GM21526 (cell line): Measurements from ENCODE around the gene PPP1R1B.

Experiments
- ATAC-seq: cut with Tn5 transposase; IDR thresholded peaks from one replicate; pipeline ENCODE4 v1.9.1; 2021; ENCODE audit warnings: moderate library complexity; ENCODE audit not compliant: unreplicated experiment, low FRiP score

Gene PPP1R1B

DNA sequence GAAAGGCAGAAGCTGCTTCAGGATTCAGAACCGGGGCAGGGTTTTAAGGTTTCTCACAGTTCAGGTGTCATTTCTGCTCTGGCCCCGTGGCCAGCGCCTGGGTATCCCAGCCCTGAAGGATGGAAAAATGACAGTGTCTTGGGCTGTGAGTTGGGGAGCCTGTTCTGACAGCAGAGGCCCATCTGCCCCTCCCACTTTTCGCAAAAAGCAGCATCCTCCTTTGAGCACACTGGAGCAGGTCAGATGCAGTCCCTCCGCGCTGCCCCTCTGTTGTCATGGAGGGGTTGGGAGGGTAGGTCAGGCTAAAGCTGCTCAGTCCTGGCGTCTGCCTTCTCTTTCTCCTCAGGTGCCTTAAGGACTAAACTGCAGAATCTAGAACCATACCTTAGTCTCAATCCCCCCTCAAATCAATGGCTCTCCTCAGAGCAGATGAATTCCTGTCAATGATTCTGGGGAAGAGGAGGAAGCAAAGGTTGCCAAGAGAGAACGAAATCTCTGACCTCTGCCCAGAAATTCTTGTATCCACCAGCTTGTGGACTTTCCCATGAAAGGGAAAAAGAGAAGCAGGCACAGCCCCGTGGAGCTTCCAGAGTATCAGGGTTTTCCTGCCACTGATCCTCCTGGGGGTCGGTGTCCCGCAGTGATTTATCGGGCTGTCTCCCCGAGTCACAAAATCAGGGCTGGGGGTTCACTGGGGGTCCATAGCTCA is 26.3 kb upstream of the PPP1R1B start:
- no peak for ATAC-seq

DNA sequence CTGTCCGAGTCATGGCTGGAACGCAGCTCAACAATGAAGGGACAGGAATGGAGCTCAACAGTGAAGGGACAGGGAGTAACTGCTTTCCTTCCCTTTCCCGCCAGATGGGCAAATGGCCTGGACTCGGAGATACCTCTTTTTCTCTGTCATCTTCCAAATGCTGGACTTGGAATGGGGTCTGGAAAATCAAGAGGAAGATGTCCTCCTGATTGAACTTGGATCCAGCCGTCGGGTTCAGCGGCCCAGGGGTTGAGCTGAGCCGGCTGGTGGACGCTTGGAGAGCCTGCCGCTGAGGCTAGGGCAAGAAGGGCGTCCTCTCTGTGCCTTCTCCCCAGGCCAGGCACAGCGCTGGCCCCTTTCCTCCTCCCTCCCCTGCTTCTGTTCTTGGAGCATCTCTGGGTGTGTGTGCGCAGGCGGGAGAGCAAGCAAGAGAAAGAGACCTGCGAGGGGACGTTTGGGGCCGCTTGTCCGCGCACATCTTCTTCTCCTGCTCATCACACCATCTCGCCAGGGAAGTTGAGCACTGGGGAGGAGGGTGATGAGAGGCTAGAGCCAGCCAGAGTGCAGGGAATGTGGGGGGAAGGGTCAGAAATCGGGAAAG is 25.7 kb upstream of the PPP1R1B start:
- no peak for ATAC-seq

DNA sequence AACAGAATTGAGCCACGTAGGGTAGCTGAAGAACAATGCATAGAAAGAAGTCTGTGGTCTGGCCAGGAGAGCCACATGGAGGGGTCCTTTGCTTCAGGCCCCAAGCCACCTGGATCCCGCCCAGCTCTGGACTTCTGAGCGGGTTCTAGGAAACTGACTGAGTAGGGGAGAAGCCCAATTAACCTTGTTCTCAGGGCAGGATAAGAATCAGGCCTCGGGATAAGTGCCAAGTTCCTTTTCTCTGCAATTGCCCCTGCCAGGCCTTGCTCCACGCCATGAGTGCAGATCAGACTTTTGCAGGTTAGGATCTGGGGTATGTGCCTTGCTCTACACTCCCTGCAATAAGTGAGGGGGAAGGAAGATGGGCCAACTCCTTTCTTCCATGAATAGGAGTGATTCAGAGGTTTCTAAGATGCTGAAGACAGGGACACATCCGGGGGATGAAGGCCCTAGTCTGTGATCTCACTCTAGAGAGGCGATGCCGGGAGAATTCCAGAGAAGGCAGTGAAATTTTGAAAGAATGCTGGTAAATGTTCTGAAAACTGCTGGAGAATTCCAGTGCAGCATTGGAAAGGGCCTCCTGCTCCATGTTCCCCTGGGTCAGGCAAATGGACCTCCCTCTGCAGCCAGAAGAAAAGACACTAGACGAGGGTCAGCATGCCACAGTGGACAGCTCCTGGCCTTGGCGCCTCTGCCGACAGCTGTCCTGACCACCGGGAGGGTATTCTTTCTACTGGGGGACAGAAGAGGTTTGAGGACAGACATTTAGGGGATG is 24.8 kb upstream of the PPP1R1B start:
- ATAC-seq: no peak

DNA sequence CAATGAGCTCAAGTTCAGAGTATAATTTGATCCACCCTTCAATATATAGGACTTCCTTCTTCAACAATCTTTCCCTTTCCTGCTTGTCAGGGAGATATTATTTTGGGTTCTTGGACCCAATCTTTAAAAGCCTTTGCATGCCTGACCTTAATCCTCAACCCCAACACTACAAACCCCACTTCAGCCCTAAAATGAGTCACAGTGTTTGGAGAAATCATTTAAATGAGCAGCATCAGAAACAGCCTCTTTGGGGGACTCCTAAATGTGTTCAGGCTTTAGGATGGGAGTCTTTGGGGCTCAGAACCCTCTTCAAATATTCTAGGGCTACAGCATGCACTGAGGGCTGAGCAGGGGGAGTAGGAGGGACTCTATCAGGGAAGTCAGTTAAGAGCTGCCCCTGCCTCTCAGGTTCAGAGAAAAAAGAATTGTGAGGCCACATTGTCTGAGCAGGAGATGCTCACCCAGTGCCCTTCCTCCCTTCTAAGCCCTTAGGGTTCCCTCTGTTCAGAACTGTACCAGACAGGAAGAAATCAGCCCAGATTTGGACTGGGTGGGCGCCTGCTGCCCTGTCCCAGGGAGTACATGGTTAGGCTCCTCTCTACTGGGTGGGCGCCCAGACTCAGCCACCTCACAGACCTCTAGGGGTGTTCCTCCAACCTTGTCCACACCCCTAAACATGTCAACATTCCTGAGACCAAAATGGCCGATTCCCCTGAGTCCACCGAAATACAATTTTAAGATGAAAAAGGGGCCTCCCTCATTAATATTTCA is 24.0 kb upstream of the PPP1R1B start:
- no peak for ATAC-seq

DNA sequence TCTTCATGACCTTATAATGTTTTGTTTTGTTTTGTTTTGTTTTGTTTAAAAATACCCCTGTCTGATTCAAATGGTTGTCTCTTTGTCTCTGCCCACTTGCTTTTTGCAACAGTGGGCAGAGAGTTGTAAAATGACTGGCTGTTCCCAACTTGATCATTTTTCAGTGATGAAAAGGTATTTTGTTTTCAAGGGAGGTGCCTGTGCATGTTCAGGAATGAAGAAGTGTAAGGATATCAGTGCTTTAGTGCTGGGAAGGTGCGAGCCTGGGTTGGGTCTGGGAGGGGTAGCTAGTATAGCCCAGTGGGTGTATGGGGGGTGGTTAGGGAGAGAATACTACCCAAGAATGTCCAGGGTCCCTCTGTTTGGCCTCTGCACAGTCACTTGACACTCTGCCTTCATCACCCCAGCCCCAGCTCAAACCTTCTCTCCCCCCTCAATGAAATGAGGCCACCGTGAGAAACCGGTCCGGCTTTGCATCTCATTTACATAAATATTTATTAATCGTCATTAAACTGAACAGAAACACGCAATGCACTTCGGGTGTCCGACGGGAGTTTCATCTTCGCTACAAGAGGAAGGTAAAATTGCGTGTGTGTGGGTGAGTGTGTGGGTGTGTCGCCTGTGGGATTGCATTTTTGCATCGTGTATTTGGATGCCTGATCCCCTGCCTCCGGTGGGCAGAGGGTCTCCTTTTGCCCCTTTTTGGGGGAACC is 23.3 kb upstream of the PPP1R1B start:
- ATAC-seq: no peak

DNA sequence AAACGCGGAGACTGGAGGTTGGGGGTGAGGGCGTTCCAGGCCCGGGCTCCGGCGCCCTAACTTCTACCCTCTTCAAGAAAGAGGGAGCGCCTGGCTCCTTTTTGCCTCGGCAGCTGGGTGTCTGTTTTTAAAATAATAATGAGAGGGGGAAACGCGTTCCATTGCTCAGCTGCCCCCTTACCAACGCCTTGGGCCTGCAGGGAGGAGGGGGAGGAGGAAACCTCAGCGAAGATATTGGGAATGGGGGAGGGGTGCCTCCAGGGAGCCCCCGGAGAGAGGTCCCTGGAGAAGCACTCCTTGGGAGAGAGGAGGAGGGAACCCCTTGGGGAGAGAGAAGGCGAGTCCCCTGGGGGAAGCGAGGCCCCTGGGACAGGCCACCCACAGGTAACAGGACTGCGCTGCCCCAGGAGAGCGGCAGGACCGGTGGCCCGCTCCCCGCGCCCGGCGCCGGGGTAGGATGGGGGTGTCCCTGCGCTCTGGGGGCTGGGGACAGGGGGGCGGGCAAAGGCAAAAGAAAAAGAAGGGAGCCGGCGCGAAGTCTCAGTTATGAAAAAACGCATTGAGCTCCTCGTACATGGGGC is 21.8 kb upstream of the PPP1R1B start:
- no peak for ATAC-seq

DNA sequence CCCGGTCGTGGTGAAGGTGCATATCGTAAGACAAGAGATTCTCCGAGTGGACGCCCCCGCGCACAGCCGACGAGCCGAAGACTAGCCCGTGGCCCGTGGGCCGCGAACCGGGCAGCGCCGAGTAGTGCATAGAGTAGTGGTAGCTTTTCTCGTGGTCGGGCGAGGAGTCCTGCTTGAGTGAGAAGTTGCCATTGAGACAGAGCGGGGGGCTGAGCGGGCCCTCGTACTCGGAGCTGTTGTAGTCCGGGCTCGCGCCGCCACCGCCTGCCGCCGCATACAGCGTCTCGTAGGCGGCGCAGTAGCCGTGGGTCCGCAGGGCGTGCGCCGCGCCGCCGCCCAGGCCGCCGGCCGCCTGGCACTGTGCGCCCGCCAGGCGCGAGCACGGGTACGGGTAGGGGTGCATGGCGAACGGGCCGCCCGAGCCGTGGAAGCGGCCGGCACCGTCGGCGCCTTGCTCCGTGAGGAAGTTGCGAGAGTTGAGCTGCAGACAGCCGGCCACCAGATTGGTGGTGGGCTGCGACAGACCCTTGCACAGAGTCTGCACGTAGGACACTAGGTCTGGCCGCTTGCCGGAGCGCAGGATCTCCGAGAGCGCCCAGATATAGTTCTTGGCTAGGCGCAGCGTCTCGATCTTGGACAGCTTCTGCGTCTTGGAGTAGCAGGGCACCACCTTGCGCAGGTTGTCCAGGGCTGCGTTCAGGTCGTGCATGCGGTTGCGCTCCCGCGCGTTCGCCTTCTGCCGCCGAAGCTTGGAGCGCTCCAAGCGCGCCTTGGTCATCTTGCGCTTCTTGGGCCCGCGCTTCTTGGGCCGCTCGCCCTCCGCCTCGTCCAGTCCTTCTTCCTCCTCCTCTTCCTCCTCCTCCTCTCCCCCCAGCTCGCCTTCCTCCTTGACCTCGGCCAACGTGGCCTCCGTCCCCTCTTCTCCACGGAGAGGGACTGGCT is 21.0 kb upstream of the PPP1R1B start:
- ATAC-seq: no peak

DNA sequence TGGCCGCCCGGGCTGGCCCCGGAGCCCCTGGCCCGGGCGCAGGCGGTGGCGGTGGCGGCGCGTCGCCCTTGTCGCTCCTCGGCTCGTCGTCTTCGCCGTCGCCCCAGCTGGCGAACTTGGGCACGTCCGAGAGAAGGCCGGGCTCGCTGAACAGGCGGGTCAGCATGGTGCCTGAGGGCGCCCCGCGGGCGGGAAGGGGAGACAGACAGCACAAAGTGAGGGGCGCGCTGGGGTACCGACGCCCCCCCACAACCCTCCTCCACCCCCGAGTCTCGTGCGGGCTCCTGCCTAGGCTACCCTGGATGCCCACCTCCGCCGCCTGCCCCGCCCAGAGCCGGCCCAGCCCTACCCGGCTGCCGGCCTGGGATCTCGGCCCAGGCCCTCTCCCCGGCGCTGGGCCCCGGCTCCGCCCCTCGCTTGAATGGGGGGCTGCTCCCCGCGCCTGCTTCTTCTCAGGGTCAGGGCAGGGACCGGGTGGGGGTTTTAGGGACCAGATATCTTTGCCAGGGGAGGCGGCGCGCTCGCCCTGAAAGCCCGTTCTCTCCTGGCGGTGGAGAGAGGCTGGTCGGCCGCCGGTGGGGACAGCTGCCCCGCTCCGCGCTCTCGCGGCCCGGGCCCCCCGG is 20.2 kb upstream of the PPP1R1B start:
- ATAC-seq: no peak

DNA sequence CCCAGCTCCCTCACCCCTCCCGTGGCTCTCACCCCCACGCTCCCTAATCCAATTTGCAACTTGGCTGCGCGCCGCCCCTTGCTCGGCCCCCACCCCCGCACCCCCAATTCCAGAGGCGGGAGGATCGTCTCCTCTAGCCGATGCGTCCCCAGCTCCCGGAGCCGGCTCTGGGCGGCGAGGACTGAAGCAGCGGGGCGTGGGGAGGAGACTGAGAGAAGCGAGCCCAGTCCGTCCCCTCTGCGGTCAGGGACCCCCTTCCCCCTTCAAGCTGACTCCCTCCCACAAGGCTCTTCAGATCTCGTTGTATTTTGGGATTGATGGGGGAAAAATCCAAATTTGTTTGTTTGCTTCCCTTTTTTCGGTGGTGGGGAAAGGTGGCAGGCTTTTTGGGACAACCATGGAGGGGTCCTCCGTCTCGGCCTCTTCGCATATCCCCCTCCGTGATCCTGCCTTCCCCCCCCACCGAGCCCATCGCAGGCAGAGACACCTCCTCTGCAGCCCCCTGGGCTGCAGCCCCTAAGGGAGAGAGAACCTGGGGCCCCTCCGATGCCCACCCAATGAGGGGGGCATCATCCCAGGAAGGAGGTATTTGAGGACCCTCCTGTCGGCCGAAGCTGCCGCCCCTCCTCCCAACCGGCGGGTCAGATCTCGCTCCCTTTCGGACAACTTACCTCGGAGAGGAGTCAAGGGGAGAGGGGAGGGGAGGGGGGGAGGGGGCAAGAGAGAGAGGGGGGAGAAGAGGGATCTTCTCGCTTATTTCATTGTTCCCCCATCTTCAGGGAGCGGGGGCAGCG is 19.5 kb upstream of the PPP1R1B start:
- ATAC-seq: no peak

DNA sequence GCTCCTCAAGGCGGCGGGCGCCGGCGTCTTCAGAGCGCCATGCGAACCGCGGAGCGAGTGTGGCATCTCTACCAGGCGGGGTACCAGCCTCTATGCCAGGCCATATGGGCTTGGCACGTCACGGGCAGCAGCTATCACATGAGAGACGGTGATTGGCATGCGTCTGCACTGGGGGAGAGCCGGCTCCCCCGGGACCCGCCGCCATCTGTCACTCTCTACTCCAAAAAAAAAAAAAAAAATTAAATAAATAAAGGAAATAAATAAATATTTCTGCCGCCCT is 19.0 kb upstream of the PPP1R1B start, which contains the start of gene NEUROD2:
NEUROD2 (minus strand) TSS at position 70 of the 280 bp plus-strand sequence. CDS start 1,321 bp downstream, outside the sequence.
- no peak for ATAC-seq

DNA sequence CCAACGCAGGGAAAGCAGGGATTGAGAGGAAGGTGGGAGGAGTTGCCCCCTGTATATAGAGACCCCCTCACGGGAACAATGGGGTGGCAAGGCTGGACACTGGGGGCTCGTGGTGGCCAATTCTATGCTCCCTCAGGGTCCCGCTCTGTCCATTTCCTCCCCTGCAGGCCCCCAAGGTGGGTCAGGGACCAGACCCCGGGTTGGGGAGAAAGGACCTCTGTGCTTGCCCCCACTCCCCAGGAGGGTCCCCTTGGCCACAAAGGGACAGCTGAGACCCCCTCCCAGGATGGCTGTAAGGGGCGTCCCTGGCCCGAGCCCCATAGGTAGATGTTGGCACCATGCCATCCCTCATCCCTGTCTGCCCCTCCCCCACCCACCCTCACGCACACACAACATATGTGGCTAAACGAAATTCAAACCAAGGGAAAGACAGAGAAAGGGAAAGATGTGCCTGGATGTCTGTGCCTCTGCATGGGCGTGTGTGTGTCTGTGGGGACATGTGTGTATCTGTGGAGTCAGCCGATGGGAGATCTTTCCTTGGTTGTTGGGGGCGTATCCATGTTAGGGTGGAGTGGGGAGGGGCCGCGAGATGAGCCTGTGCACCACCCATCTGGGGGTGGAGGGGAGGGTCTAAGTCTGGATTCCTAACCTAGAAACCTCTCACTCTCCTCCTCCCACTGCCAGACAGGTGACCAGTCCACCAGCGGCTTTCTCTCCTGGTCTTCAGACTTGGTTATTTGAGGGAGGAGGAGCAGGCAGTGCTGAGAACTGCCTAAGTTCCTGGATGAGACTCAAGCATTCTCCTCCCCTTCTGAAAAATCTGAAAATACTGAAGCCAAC is 18.4 kb upstream of the PPP1R1B start:
- no peak for ATAC-seq

DNA sequence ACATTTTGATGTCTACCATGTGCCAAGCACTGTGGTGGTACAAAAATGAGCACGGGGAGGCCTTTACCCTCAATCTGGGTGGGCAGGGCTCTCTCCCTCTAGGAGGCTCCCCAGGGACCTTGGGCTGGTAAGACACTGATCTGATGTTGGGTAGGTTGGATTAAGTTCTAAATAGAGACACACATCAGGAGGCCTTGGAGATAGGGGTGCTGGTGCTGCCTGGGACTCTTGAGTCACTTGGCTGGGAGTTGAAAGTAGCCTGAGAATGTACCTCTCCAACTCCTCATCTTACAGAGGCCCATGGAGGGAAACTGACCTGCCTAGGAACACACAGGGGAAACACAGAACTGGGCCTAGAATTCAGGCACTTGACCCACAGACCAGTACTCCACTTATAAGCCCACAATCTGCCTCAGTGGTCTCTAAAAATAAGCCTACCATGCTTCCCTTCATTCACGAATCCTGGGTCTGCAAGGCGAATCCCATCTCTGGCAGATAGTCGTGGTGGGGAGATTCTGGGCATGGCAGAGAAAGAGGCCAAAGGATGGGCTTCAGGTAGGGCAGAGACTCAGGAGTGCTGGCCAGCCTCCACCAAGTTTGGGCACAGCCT is 17.2 kb upstream of the PPP1R1B start:
- ATAC-seq: no peak

DNA sequence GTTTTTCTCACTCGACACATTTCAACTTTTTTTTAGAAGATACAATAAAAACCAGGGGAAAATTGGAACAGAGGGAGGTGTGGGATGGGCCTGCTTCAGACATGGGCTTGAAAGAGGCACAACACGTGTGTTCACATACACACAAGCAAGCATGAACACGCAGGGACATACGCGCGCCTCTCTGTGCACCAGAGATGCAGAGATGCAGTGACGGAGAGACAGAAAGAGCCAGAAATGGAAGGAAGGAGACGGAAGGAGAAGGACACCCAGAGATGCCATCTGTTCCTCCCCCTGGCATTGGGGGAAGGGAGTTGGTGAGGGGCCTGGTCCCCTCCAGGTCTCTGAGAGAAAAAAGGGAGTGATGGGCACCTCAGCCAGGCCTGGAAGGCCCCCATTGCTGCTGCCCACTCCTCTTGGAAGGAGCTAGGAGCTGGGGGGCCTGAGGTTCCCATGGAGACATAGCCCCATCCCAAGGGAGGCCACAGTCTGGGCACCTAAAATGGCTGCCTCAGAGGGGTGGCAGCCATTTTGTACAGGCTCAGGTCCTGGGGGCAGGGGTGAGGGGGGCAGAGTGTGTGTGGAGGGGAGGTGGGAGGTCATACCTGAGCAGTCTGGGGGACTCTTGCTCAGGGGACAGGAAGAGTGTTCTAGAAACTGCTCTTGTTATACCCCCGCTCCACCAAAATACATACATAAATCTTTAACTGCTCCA is 15.2 kb upstream of the PPP1R1B start:
- ATAC-seq: no peak

DNA sequence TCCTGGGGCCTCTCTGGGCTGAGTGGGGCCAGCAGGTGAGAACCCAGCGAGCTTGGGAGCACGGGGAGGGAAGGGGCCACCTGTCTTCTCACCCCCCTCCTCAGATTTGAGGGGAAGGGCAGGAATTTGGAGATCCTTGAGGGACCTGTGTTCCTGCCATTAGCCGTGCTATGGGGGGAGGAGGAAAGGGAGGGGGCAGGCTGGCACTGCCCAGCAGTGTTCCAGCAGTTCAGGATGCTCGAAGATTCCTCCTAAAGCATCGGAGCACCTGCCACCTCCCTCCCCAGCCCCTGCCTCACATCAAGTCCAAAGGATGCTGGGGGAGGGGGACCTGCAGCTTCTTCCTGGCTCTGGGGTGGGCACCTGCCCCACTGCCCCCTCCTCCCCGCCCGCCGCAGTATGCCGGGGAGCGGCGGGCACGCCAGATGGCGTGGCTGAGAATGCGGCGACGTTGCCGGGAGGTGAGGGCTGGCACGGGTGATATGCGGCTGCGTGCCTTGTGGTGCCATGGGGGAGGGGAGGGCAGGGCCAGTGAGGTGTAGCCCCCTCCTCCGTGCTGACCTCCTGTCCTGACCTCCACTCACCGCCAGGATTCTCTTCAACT is 14.4 kb upstream of the PPP1R1B start:
- no peak for ATAC-seq

DNA sequence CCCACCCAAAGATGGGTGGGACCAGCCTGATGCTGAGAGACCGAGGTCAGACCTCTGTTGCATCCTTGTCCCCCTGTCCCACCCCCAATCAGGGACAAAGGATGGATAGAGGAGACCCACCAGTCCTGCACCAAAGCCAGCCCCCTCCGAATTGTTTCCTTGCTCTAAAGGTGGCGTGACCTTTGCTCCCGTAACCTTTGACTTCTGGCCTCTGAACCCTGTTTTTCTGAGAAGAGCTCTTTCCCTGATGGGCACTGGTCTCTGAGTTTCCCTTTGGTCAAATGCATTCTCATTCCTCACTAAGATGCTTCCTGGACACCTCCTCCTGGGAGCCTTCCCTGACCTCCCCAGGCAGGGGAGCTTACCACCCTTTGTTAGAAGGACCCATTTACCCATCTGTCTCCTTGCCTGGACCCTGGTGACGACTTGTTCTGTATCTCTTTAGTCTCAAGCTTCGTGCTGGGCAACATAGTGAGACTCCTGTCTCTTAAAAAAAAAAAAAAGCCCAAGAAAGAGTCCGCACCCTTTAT is 13.8 kb upstream of the PPP1R1B start:
- no peak for ATAC-seq
